Right renal cortex interstitium (tissue), 3 donors: ENCODE measurements around the gene SIK3. TPM values are rescaled to one million over a fixed set of nuclear protein-coding genes. Genes with fewer than 3 reads are reported as not detected.
"Not testable (repeated sequence)": the region's sequence is repeated elsewhere in the genome, so short reads cannot be mapped to it uniquely, and the experiment has no call there.

ENCODE experiments used
- DNase-seq, 3 donors: peaks; one replicate each; pipeline ENCODE4 v3.0.0-alpha.2; 2013; ENCODE audit warnings: low read depth in 3 of 3, low spot score in 2 of 3
- polyA plus RNA-seq, 3 donors: library from polyadenylated mRNA; unstranded; fragments of 120-200 nt; gene quantifications; one replicate each; pipeline ENCODE4 v1.2.1, GENCODE V29; 2013; ENCODE audit not compliant: insufficient read length in 3 of 3

Gene SIK3
- polyA plus RNA-seq, 3 donors = 30.8 to 31.9 (median 31.5) TPM

GRCh38 chr11:117052196-117053149 lies 45.8 kb downstream of the SIK3 start:
- DNase-seq = no peak

- DNase-seq = not testable (repeated sequence)
Observed at GRCh38 chr11:117050121-117050520, 48.1 kb downstream of the SIK3 start.

GRCh38 chr11:117046627-117047026 lies 51.6 kb downstream of the SIK3 start:
- not testable (repeated sequence) for DNase-seq

- no peak for DNase-seq
Observed at GRCh38 chr11:117045956-117046355, 52.3 kb downstream of the SIK3 start.

GRCh38 chr11:117045196-117045595 lies 53.0 kb downstream of the SIK3 start:
- DNase-seq = peak in 2 of 3 donors; percentile 41 to 68

GRCh38 chr11:117044287-117045035 lies 53.8 kb downstream of the SIK3 start:
- DNase-seq = no peak

GRCh38 chr11:117042689-117043088 lies 55.5 kb downstream of the SIK3 start:
- no peak for DNase-seq

GRCh38 chr11:117039900-117040299 lies 58.3 kb downstream of the SIK3 start:
- no peak for DNase-seq

- DNase-seq = no peak
Observed at GRCh38 chr11:117039270-117039669, 59.0 kb downstream of the SIK3 start.

GRCh38 chr11:117037975-117038350 lies 60.3 kb downstream of the SIK3 start:
- no peak for DNase-seq

- no peak for DNase-seq
Observed at GRCh38 chr11:117037279-117037974, 60.8 kb downstream of the SIK3 start.

- no peak for DNase-seq
Observed at GRCh38 chr11:117034901-117035300, 63.3 kb downstream of the SIK3 start.

- DNase-seq = no peak
Observed at GRCh38 chr11:117026593-117027330, 71.5 kb downstream of the SIK3 start.

- not testable (repeated sequence) for DNase-seq
Observed at GRCh38 chr11:117023707-117024106, 74.5 kb downstream of the SIK3 start.

- no peak for DNase-seq
Observed at GRCh38 chr11:117023178-117023577, 75.0 kb downstream of the SIK3 start.

GRCh38 chr11:117022526-117022925 lies 75.7 kb downstream of the SIK3 start:
- DNase-seq = no peak

GRCh38 chr11:117020869-117021564 lies 77.2 kb downstream of the SIK3 start:
- no peak for DNase-seq

GRCh38 chr11:117020287-117020686 lies 77.9 kb downstream of the SIK3 start:
- DNase-seq = no peak

GRCh38 chr11:117019871-117020270 lies 78.4 kb downstream of the SIK3 start:
- DNase-seq = no peak

GRCh38 chr11:117017456-117017855 lies 80.8 kb downstream of the SIK3 start:
- DNase-seq = no peak
